Inflammatory macrophage treated with lipopolysaccharide for 1 hour (primary cell): ENCODE measurements around the gene RPL28.
A peak's percentile ranks its signal among the peaks of the same experiment; 100 is the strongest.

ENCODE experiments used
- DNase-seq, 2 donors: peaks; one replicate each; pipeline ENCODE4 v3.0.0-alpha.2; 2020 to 2022

RPL28 gene

DNA sequence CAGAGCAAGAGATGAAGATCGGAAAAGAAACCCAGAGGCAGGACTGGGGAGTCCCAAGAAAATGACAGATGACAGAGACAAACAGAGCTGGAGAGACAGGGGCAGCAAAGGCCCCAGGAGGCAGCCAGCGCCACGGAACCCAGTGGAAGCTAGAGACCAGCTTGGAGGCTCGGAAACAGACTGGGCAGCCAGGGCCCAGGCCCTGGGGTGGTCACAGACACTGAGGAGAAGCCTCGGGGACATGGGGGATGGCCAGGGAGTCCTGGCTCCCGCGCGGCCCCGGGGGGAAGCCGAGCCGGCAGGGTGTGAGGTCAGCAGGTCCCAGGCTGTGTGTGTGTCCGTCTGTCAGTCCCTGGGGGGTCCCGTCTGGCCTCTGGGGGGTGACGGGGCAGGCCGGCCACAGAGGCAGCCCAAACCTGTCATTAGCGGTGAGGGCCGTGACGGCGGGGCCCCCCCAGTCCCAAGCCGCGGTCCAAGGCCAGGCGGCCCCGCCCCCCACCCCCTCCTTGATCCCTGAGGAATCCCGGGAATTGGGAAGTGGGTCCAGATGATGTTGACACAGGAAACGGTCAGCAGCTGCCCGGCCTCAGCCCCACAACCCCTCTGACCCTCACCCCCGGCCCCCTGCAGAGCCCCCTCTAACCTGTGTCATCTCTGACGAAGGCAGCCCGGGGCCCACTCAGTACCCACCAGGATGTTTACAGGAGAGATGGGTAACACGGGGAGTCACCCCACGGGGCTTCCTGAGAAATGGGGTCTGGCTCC lies 11.6 kb upstream of the RPL28 start:
- DNase-seq = no peak

DNA sequence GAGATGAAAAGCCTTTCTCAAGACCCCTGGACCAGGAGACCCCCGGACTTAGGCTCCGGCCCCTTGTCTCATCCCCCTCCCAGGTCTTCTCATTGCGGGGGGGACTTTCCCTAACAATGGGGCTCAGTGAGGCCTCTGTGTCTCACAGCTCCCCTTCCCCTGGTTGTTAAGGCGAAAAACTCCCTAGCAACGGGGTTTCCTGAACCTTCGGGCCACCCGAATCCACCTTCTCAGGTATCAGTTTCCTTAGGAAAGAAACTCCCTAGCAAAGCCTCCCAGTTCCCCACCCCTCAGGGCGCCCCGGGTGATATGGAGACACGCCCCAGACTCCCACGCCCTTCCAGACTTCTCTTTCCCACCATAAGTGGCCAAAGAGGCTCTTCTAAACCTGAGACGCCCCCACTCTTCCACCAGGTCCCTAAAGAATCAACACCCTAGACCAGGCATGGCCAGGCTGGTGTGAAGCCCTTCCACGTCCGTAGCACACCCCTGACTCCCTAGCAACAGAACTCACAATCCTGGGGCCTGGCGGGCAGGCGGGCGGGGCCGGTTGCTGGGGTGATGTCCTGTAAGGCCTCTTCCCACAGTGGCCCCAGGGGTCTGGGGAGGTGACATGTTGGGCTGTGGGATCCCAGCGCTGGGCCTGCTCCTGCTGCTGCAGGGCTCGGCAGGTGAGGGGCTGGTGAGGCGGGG lies 9.3 kb upstream of the RPL28 start, which contains the start of gene TMEM190:
TSS of gene TMEM190 (plus strand) at position 586 of the 693 bp plus-strand sequence. CDS start at position 614, 28 bp downstream.
- no peak for DNase-seq

DNA sequence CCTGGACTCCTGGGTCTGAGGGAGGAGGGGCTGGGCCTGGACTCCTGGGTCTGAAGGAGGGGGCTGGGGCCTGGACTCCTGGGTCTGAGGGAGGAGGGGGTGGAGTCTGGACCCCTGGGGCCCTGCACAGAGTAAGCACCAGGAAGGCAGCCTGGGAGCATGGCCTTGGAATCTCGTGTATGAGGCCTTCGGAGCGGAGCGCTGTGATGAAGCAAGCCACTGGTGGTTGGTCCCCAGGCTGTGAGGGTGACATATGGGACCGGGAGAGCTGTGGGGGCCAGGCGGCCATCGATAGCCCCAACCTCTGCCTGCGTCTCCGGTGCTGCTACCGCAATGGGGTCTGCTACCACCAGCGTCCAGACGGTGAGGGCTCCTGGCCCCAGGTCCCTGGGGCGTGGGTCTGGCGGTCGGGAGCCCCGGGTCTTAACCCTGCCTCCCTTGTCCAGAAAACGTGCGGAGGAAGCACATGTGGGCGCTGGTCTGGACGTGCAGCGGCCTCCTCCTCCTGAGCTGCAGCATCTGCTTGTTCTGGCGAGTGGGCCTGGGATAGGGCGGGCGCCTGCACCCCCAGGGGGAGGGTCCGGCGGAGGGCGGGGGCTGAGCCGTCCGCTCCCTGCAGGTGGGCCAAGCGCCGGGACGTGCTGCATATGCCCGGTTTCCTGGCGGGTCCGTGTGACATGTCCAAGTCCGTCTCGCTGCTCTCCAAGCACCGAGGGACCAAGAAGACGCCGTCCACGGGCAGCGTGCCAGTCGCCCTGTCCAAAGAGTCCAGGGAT lies 8.2 kb upstream of the RPL28 start:
- no peak for DNase-seq

DNA sequence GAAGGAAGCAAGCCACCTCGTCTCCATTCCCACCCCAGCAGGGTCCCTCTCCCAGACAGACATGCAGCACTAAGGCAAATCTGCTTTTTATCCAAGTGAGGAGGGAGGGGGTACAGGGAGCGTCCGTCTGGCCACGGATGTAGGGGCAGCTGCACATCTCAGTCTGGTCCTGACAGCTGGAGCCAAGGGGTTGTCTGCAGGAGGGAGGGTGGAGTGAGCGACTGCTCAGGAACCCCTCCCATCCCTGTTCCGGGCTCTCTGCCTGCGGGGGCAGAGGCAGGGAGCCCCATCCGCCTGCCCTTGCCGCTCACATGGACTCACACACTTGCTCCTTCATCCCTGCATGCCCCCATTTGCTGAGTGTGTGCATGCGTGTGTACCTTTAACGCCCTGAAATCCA lies 6.6 kb upstream of the RPL28 start:
- no peak for DNase-seq

DNA sequence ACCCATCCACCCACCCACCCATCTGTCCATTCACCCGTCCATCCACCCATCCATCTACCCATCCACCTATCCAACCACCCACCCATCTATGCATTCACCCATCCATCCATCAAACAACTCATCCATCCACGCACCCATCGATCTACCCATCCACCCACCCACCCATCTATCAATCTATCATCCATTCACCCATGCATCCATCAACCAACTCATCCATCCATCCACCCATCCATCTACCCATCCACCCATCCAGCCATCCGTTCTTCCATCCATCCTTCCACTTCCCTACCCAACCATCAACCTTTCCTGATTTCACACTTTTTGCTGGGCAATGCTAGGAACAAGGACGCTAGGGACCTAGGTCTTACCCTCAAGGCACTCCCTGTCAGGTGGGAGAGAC lies 3.7 kb upstream of the RPL28 start:
- DNase-seq = no peak

DNA sequence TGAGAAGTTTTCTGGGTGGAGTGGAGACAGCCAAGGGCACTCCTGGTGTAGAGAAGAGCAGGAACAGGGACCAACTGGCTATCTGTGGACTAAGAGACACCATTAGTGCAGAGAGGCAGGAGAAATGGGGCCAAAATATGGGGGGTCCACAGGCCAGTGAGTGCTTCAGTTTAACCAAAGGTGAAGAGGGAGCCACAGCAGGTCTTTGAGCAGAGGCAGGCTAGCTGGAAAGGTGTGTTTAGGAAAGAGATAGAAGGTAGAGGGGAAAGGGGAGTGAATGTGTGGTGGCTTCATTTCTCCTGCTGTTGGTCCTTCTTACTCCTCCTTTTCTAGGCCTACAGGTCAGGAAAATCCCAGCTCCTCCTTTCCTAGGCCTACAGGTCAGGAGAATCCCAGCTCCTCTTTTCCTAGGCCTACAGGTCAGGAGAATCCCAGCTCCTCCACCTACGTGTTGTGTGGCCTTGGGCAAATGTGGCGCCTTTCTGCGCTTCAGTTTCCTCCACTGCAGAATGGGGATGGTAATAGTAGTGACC lies 3.1 kb upstream of the RPL28 start:
- DNase-seq = no peak

DNA sequence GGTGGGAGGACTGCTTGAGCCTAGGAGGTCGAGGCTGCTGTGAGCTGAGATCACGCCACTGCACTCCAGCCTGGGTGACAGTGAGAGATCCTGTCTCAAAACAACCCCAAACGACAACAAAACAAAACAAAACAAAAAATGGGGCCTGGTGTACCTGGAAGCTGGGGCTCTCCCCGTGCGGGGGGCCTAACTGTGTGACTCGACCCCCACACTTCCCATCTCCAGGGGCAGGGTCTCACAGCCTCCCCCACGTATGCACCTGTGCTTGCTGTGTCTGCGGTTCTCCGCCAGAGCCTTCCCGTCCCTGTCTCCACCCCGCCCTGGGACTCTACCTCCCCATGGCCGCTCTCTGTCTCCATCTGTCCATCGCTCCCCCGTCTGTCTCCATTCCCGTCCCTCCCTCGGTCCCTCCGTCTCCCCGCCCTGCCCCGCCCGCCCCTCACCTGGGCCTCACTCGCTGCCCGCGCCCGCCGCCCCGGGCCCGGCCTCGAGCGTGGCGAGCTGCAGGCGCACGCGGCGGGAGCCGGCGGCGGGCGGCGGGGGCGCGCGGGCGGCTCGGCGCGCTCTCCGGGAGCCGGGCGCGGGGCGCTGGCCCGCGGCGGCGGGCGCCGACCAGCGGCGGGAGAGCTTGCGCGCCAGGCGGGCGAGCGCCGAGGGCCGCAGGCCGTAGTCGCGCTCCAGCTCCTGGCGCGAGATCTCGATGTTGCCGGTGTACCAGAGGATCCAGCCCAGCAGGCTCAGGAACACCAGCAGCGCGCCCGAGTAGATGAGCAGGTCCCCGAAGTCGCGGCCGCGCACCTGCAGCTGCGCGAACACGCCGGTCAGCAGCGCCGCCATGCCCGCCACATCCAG lies 2.2 kb upstream of the RPL28 start:
- DNase-seq = peak; percentile 33 to 59

DNA sequence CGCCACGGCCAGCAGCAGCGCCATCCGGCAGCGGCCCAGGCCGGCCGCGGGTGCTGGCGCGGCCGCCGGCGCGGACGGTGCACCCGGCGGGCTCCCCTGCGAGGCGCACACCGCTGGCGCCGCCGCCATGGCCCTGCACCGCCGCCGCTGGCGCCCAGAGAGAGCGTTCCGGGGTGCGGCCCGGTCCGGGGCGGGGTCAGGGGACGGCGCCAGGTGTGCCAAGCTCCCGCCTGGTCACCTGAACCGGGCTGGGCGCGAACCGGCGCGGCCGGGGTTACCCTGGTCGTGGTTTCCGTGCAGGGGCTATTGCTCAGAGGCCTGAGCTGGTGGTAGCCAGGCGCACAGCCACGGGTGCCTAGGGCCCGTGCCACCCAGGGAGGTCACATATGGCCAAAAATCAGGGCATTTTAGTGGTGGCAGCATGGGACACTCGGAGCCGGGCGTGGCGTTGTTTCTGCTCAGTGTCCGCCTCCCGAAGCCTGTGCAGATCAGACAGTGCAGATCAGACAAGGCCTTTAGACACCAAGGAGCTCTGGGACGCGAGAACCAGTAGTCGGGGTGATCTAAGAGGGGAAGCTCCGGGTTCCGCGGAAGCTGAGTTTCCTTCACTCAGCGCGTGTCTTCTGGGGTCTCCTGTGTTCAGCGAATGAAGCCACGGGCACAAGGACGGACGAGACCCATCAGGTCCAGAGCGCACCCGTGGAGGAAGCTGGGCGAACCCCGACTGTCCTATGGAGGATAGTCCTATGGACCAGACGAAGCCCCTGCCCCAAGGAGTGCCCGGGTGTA lies 1.4 kb upstream of the RPL28 start, which contains the start of gene TMEM238:
TSS of gene TMEM238 (minus strand) at position 162 of the 789 bp plus-strand sequence. CDS start at position 129, 33 bp downstream.
- peak; percentile 12 to 17 for DNase-seq

DNA sequence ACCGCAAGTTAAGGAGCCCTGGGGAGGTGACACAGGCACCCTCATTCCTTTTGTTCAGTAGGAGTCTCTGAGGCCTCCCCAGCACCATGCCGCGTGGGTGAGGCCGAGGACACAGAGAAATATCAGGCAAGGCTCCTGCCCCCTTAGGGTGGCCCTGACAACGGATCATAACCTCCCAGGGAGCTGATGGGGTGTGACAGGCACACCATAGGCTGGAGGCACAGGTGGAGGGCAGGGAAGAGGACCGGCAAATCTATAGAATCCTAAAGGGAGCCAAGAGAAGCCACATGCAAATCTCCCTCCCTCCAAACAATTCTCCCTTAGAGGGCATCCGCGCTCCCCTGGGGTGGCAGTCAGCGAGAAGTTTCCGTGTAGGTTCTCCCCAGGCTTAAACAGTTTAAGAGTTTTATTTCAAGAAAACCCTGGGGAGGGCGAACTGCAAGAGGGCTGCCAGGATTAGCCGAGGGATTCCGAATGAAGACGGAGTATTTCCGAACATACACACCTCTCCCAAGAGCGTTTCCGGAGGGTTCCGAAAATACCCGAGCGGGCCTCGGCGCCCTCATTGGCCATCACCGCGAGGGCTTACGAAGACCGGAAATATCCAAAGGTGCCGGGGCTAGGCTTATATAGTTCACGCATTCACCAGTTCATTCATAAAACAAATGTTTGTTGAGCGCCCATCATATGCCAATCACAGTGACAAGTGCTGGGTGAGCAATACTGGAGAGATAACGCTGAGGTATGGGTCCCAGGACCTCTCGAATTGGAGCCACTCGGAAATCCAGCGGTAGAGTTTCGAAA lies 610 bp upstream of the RPL28 start:
- peak; percentile 91 to 98 for DNase-seq

DNA sequence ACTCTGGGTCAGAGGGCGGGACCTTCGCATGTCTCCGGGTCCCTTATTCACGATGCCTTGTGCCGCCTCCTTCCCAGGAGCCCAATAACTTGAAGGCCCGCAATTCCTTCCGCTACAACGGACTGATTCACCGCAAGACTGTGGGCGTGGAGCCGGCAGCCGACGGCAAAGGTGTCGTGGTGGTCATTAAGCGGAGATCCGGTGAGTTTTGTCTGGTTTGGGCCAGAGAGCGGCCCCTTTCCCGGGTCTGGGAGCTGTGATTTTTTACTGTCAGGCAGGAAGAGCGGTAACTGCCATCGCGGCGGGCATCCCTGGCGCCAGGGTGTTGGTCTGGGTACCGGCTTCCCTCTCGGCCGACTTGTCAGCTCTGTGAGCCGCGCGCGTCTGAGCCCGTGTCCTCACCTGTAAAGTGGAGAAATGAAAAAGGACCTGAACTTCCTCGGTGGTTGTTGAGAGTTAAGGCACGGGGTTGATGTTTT lies 800 bp downstream of the RPL28 start:
- peak in 1 of 2 donors; percentile 10 for DNase-seq

DNA sequence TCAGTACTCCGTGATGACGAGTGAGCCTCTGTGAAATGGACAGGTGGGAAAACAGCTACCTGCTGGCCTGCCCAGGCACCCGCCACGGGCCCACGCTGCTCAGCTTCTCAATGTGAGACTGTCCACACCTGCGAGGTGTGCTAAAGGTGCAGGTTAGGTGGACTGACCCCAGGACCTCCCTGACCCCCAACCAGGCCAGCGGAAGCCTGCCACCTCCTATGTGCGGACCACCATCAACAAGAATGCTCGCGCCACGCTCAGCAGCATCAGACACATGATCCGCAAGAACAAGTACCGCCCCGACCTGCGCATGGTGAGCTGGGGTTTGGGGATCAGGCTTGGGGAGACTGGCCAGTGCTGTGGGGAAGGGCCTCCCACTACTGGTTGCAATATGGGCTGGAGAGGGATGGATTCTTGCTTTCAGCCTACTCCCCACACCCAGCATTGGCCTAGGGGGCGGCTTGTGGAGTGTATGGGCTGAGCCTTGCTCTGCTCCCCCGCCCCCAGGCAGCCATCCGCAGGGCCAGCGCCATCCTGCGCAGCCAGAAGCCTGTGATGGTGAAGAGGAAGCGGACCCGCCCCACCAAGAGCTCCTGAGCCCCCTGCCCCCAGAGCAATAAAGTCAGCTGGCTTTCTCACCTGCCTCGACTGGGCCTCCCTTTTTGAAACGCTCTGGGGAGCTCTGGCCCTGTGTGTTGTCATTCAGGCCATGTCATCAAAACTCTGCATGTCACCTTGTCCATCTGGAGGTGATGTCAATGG lies 2.2 kb downstream of the RPL28 start:
- DNase-seq = no peak

DNA sequence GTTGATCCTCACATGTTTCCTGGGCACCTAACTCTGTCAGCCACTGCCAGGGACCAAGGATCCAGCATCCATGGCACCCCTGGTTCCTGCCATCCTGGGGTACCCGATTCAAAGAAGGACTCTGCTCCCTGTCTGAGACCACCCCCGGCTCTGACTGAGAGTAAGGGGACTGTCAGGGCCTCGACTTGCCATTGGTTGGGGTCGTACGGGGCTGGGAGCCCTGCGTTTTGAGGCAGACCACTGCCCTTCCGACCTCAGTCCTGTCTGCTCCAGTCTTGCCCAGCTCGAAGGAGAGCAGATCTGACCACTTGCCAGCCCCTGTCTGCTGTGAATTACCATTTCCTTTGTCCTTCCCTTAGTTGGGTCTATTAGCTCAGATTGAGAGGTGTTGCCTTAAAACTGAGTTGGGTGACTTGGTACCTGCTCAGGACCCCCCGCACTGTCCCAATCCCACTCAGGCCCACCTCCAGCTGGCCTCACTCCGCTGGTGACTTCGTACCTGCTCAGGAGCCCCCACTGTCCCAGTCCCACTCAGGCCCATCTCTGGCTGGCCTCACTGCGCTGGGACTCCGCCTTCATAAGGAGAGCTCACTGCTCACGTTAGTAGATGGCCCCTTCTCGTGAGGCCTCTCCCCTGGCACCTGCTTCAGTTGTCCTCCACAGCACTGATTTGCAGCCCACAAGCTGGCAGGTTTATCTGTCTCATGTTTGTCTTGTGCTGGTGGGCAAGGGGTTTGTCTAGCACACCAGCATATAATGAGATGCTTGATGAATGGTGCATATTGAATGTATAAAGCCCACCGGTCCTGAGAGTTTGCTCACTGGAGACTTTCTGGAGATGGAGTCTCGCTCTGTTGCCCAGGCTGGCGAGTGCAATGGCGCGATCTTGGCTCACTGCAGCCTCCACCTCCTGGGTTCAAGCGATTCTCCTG lies 3.9 kb downstream of the RPL28 start:
- no peak for DNase-seq

DNA sequence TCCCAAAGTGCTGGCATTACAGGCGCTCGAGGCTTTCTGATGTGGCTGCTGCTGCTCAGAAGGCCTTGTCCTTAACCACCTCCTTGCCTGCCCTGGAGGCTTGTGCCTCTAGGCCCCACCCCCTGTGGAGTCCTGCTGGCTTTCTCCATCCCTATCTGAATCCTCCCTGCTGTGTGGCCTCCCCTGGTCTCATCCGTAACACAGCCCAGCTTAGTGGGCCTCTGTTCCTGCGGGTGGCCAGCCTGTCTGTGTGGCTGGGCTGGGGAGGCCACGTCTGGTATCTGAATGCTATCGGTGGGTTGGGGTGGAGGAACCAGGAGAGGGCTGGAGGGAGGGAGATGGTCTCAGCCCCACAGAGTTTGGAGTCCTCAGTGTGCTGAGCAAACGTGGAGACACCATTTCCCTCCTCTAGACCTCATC lies 4.7 kb downstream of the RPL28 start:
- DNase-seq = no peak

DNA sequence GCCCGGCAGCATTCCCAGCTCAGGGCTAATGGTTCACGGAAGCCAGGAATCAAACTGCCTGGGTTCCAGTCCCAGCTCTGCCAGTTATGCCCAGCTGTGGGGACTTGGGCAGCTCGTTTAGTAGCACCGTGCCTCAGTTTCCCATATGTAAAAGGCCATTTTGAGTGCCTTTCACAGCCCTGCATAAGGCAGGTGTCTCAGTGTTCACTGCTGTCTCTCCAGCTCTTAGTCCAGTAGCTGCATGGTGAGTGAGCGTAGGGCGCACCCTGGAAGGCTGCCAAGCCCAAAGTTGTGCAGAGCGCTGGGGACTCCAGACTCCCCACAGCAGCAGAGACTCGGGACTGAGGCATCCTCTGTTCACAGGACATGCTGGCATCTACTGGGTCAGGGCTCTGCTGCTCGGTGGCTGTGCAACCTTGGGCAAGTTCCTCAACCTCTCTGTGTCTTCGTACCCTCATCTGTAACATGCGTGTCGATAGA lies 5.5 kb downstream of the RPL28 start:
- no peak for DNase-seq

DNA sequence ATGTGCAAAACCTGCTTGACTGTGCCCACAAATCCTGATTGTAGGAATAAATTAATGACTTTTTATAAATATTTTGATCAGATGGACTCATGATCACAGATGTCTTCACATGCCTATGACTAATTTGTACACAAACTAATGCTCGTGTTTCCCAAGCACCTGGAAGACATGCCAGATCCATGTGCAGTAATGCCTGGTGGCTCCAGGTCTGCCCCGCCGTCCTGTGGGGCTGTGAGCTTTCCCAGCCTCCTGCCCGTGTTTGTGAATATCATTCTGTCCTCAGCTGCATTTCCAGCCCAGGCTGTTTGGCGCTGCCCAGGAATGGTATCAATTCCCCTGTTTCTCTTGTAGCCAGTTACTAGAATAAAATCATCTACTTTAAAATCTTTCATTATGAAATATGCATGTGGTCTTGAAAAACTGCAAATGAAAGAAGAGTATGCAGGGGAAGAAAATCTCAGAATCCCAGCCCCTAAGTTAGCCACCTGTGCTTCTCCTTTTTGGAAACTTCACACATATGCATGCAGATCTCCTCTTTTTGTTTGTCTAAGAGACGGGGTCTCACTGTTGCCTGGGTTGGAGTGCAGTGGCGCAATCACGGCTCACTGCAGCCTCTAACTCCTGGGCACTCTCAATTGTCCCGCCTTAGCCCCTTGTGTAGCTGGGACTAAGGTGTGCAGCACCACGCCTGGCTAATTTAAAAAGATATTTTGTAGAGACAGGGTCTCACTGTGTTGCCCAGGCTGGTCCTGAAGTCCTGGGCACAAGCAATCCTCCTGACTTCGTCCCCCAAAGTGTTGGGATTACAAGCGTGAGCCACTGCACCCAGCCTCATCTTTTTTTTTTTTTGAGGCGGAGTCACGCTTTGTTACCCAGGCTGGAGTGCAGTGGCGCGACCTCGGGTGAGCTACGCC lies 6.2 kb downstream of the RPL28 start:
- DNase-seq = no peak

DNA sequence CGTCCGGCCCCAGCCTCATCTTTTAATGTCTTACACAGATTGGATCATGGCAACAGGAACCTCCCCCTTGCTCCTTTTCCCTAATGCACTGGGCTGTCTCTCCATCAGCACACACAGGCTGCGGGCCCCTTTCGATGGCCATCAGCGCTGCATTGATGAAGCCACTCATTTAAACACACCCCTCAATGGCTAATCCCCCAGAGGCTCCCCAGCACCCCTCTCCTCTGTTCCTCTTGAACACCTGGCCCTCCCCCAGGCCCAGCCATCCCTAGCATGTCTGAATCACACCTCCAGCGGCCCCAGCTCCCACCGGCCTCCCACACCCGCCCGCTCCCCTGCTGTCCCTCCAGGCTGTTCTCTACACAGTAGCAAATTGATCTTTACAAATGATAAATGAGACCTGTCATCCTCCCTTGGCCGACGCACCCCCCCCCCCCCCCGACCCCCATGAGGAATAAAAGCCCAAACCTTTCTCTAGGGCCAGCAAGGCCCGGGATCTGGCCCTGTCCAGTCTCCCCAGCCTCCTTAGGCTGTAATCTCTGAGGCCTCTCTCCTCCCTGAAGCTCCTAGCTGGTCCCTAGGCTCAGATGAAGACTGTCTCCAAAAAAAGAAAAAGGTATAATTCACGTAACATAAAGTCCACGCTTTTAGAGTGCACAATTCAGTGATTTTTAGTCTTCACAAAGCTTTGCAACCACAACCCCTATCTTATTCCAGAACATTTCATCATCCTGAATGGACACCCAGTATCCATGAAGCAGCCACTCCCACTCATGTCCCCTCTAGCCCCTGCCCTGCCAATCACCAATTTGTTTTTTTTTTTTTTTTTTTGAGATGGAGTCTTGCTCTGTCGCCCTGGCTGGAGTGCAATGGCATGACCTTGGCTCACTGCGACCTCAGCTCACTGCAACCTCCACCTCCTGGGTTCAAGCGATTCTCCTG lies 7.4 kb downstream of the RPL28 start:
- DNase-seq = no peak
